Measurements from ENCODE around the gene NPEPL1.

NPEPL1 gene

GRCh38 chr20:58678806-58679205, 13.8 kb upstream of the NPEPL1 start:
- H3K36me3 ChIP-seq (ENCODE audit: insufficient read depth, low read length): peaks cover 52% of the 10 kb centered on the region
- no peak overlapping the region for H2AFZ ChIP-seq (ENCODE audit: low read depth, low read length)
- H3K9me3 ChIP-seq (ENCODE audit: low read length): no peaks in the 10 kb centered on the region
- H3K4me1 ChIP-seq (ENCODE audit: insufficient read depth, low read length): no peaks in the 10 kb centered on the region
- H3K4me3 ChIP-seq (ENCODE audit: low read length): no peak overlapping the region
- H3K27me3 ChIP-seq (ENCODE audit: insufficient read depth, low read length): no peaks in the 10 kb centered on the region

DNA sequence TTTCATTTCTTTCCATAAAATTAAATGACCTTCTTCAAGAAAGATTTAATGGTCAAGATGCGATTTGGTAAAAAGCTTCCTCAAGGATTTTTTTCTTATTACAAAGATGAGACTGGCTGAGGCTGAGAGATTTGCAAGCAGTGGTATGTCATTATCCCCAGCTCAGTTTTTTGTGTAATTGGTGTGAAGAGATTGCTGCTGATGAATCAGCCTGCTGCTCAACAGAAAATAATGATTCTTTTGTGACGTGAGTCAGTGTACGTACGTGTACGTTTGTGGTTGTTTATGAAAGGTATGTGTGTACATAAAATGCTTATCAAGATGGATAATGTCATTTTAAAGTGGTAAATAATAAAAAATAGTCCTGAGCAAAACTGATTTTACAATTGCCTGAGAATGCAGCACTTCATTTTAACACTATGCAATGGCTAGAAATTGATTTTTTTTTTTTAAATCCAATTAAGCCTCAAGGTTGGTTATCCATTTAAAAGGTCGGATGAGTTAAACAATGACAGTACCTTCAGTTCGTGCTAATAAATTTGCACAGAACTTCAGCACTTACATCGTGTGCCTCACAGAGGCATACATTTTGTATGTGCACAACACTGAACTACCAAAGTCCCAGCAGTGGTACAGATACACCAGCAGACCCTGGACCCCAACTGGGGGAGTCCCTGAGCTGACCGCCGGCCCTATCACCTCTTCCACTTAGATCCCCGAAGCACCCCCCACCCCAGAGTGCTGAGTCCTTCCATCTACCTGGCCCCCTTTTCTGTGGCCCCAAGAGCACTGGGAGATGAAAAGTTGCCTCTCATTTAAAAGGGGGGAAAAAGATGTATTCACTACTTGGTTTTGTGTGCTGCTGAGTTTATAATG, 9.7 kb upstream of the NPEPL1 start:
- no peaks in the 10 kb centered on the region for H3K4me1 ChIP-seq (ENCODE audit: insufficient read depth, low read length)
- H2AFZ ChIP-seq (ENCODE audit: low read depth, low read length): no peak overlapping the region
- H3K4me3 ChIP-seq (ENCODE audit: low read length): no peak overlapping the region
- peaks cover 29% of the 10 kb centered on the region for H3K36me3 ChIP-seq (ENCODE audit: insufficient read depth, low read length)
- peaks cover 4% of the 10 kb centered on the region for H3K9me3 ChIP-seq (ENCODE audit: low read length)
- H3K27me3 ChIP-seq (ENCODE audit: insufficient read depth, low read length): no peaks in the 10 kb centered on the region

- Histone ChIP-seq H3K4me1 (ENCODE audit: insufficient read depth, low read length) (no peaks in the 10 kb centered on the region), H3K9me3 (ENCODE audit: low read length) (peaks cover 4% of the 10 kb centered on the region), H3K27me3 (ENCODE audit: insufficient read depth, low read length) (no peaks in the 10 kb centered on the region), H2AFZ (ENCODE audit: low read depth, low read length) (no peak overlapping the region), H3K36me3 (ENCODE audit: insufficient read depth, low read length) (peaks cover 23% of the 10 kb centered on the region), H3K4me3 (ENCODE audit: low read length) (no peak overlapping the region)
Measured at GRCh38 chr20:58684291-58684690, 8.3 kb upstream of the NPEPL1 start.

GRCh38 chr20:58685988-58686387, 6.6 kb upstream of the NPEPL1 start:
- Histone ChIP-seq H3K36me3 (ENCODE audit: insufficient read depth, low read length) (peaks cover 14% of the 10 kb centered on the region), H2AFZ (ENCODE audit: low read depth, low read length) (no peak overlapping the region), H3K27me3 (ENCODE audit: insufficient read depth, low read length) (no peaks in the 10 kb centered on the region), H3K9me3 (ENCODE audit: low read length) (peaks cover 4% of the 10 kb centered on the region), H3K4me3 (ENCODE audit: low read length) (no peak overlapping the region), H3K4me1 (ENCODE audit: insufficient read depth, low read length) (no peaks in the 10 kb centered on the region)

GRCh38 chr20:58688414-58688813, 4.2 kb upstream of the NPEPL1 start:
- no peaks in the 10 kb centered on the region for H3K27me3 ChIP-seq (ENCODE audit: insufficient read depth, low read length)
- no peak overlapping the region for H2AFZ ChIP-seq (ENCODE audit: low read depth, low read length)
- peaks cover 14% of the 10 kb centered on the region for H3K36me3 ChIP-seq (ENCODE audit: insufficient read depth, low read length)
- no peak overlapping the region for H3K4me3 ChIP-seq (ENCODE audit: low read length)
- no peaks in the 10 kb centered on the region for H3K4me1 ChIP-seq (ENCODE audit: insufficient read depth, low read length)
- H3K9me3 ChIP-seq (ENCODE audit: low read length): peaks cover 4% of the 10 kb centered on the region

DNA sequence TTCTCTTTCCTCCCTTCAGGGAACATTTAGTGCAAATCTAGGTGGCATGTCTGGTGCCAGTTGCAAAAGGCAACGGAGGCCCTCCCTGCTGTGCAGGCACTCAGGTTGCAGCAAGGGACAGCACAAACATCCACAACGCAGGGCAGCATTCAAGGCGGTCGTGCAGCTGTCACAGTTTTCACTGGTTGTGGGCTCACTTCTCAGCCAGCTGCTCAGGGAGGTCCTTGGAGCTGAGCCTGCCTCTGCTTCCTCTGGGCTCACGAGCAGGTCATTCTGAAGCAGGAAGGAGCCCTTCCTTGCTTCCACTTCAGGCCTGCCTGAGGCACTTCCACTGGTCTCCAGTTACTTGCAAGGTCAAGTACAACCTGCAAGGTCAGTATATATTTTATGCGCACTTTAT, 3.8 kb upstream of the NPEPL1 start:
- no peak overlapping the region for H2AFZ ChIP-seq (ENCODE audit: low read depth, low read length)
- no peak overlapping the region for H3K4me3 ChIP-seq (ENCODE audit: low read length)
- no peaks in the 10 kb centered on the region for H3K27me3 ChIP-seq (ENCODE audit: insufficient read depth, low read length)
- peaks cover 4% of the 10 kb centered on the region for H3K9me3 ChIP-seq (ENCODE audit: low read length)
- no peaks in the 10 kb centered on the region for H3K4me1 ChIP-seq (ENCODE audit: insufficient read depth, low read length)
- H3K36me3 ChIP-seq (ENCODE audit: insufficient read depth, low read length): peaks cover 14% of the 10 kb centered on the region

GRCh38 chr20:58690396-58691135, 2.0 kb upstream of the NPEPL1 start:
- H3K4me1 ChIP-seq (ENCODE audit: insufficient read depth, low read length): no peaks in the 10 kb centered on the region
- peaks cover 3% of the 10 kb centered on the region for H3K9me3 ChIP-seq (ENCODE audit: low read length)
- H3K27me3 ChIP-seq (ENCODE audit: insufficient read depth, low read length): no peaks in the 10 kb centered on the region
- H3K36me3 ChIP-seq (ENCODE audit: insufficient read depth, low read length): peaks cover 14% of the 10 kb centered on the region
- no peak overlapping the region for H3K4me3 ChIP-seq (ENCODE audit: low read length)
- no peak overlapping the region for H2AFZ ChIP-seq (ENCODE audit: low read depth, low read length)

GRCh38 chr20:58691773-58692578, 624 bp upstream of the NPEPL1 start:
- H3K4me3 ChIP-seq (ENCODE audit: low read length): no peak overlapping the region
- H3K9me3 ChIP-seq (ENCODE audit: low read length): no peaks in the 10 kb centered on the region
- peaks cover 19% of the 10 kb centered on the region for H3K36me3 ChIP-seq (ENCODE audit: insufficient read depth, low read length)
- H2AFZ ChIP-seq (ENCODE audit: low read depth, low read length): no peak overlapping the region
- no peaks in the 10 kb centered on the region for H3K27me3 ChIP-seq (ENCODE audit: insufficient read depth, low read length)
- no peaks in the 10 kb centered on the region for H3K4me1 ChIP-seq (ENCODE audit: insufficient read depth, low read length)

DNA sequence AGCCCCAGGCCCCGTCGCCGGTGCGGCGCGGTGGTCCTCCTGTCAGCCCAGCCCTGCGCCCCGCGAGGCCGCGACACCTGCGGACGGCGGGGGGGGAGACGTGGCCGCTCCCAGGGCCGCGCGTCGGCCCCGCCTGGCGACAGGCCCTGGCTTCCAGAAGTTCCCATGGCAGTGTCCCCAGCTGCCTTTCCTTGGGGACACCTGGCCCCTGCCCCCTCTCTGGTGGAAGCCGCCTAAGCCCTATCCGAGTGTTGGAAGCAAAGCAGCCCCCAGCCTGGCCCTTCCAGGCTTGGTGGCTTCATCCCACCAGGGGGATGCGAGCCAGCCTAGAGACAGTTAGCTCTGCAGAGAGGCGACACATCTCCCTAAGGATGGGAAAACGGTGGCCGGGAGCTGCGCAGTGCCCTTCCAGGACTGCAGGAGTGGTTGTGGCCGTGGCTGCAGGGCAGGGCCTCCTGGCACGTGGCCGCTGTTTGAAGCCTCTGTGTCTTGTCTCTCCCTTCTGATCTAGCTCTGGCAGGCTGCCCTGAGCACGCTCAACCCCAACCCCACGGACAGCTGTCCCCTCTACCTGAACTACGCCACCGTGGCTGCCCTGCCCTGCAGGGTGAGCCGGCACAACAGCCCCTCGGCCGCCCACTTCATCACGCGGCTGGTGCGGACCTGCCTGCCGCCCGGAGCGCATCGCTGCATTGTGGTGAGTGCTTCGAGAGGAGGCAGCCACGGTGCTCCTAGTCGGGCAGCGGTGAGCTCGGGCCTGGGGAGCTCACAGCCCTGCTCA, 816 bp downstream of the NPEPL1 start:
- no peak overlapping the region for H2AFZ ChIP-seq (ENCODE audit: low read depth, low read length)
- H3K27me3 ChIP-seq (ENCODE audit: insufficient read depth, low read length): no peaks in the 10 kb centered on the region
- no peak overlapping the region for H3K4me3 ChIP-seq (ENCODE audit: low read length)

GRCh38 chr20:58694241-58695083, 1.9 kb downstream of the NPEPL1 start:
- Histone ChIP-seq H3K4me3 (ENCODE audit: low read length) (no peak overlapping the region), H3K27me3 (ENCODE audit: insufficient read depth, low read length) (no peaks in the 10 kb centered on the region), H3K4me1 (ENCODE audit: insufficient read depth, low read length) (no peaks in the 10 kb centered on the region), H3K9me3 (ENCODE audit: low read length) (no peaks in the 10 kb centered on the region), H2AFZ (ENCODE audit: low read depth, low read length) (no peak overlapping the region), H3K36me3 (ENCODE audit: insufficient read depth, low read length) (peaks cover 36% of the 10 kb centered on the region)

More for the DNA sequence above, 816 bp downstream of the NPEPL1 start:
- H3K36me3 ChIP-seq (ENCODE audit: insufficient read depth, low read length): peaks cover 27% of the 10 kb centered on the region
- H3K9me3 ChIP-seq (ENCODE audit: low read length): no peaks in the 10 kb centered on the region
- H3K4me1 ChIP-seq (ENCODE audit: insufficient read depth, low read length): no peaks in the 10 kb centered on the region

DNA sequence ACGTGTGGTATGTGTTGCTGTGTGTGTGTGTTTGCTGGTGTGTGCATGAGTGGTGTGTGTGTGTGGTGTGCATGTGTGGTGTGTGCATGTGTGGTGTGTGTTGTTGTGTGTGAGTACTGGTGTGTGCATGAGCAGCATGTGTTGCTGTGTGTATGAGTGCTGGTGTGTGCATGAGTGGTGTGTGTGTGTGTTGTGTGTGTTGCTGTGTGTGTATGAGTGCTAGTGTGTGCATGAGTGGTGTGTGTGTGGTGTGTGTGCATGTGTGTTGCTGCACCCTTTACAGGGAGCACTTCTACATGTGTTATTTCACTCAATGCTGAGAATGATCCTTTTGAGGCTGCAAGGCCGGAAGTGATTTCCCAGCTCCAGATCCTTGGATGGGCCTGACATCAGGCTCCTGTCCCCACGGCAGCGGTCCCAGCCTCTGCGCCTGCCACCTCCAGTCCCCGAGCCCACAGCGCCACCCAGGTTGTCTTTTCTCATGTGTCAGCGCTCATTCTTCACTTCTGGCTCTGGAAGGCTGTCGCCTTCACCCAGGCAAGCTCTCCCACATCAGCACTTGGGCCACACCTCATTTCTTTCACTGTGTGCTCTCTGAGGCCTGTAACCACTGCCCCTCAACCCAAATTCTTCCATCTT, 2.6 kb downstream of the NPEPL1 start:
- H3K36me3 ChIP-seq (ENCODE audit: insufficient read depth, low read length): peaks cover 40% of the 10 kb centered on the region
- H2AFZ ChIP-seq (ENCODE audit: low read depth, low read length): no peak overlapping the region
- no peaks in the 10 kb centered on the region for H3K27me3 ChIP-seq (ENCODE audit: insufficient read depth, low read length)
- H3K4me3 ChIP-seq (ENCODE audit: low read length): no peak overlapping the region
- no peaks in the 10 kb centered on the region for H3K9me3 ChIP-seq (ENCODE audit: low read length)
- H3K4me1 ChIP-seq (ENCODE audit: insufficient read depth, low read length): no peaks in the 10 kb centered on the region
